Lung (tissue), 12 donors: ENCODE results near the gene GRIA1. TPM values are rescaled to one million over a fixed set of nuclear protein-coding genes. Genes with fewer than 3 reads are reported as not detected.

Source experiments
- ATAC-seq: fragments of 200-7000 bp; cut with Tn5 transposase; one replicate; pipeline ENCODE4 v1.9.1; 2020; ENCODE audit warnings: moderate number of reproducible peaks; ENCODE audit not compliant: insufficient read depth, low FRiP score
- DNase-seq, 3 donors: peaks; one replicate each; pipeline ENCODE4 v3.0.0-alpha.2; 2013 to 2017
- H3K27ac ChIP-seq, 2 donors: one replicate each; pipeline ENCODE4 v1.5.1; 2013; ENCODE audit warnings: mild to moderate bottlenecking in 2 of 2, moderate library complexity in 2 of 2, control low read depth in 1 of 2, inconsistent platforms in 1 of 2, low read depth in 1 of 2, low read length in 1 of 2
- H3K27me3 ChIP-seq, 3 donors: one replicate each; pipeline ENCODE4 v1.5.1; 2013; ENCODE audit warnings: low read length in 2 of 3; ENCODE audit not compliant: control insufficient read depth in 3 of 3, insufficient read depth in 3 of 3
- H3K36me3 ChIP-seq, 4 donors: one replicate each; pipeline ENCODE4 v1.5.1; 2013; ENCODE audit warnings: low read length in 4 of 4, mild to moderate bottlenecking in 1 of 4, moderate library complexity in 1 of 4; ENCODE audit not compliant: control insufficient read depth in 4 of 4, insufficient read depth in 4 of 4
- H3K4me1 ChIP-seq, 5 donors: one replicate each; pipeline ENCODE4 v1.5.1; 2013; ENCODE audit warnings: low read length in 5 of 5, mild to moderate bottlenecking in 2 of 5, moderate library complexity in 1 of 5; ENCODE audit not compliant: control insufficient read depth in 5 of 5, insufficient read depth in 5 of 5
- H3K4me3 ChIP-seq: one replicate; pipeline ENCODE4 v1.5.1; 2013; ENCODE audit warnings: mild to moderate bottlenecking, control low read depth, moderate library complexity
- H3K9ac ChIP-seq, 2 donors: one replicate each; pipeline ENCODE4 v1.5.1; 2013; ENCODE audit warnings: low read length in 2 of 2, control low read depth in 1 of 2; ENCODE audit not compliant: insufficient read depth in 1 of 2
- H3K9me3 ChIP-seq, 4 donors: one replicate each; pipeline ENCODE4 v1.5.1; 2013; ENCODE audit warnings: low read length in 3 of 4, mild to moderate bottlenecking in 1 of 4, moderate library complexity in 1 of 4; ENCODE audit not compliant: control insufficient read depth in 4 of 4, insufficient read depth in 3 of 4
- WGBS, 2 donors: extraction: QIAGEN DNeasy Blood & Tissue Kit; methylation state at CpG; one replicate each; pipeline ENCODE4 v1.1.7; 2013; 5-methylcytosine and 5-hydroxymethylcytosine counted together
- polyA plus RNA-seq, 2 donors: library from polyadenylated mRNA; stranded (reverse); fragments of 200-250 nt; gene quantifications; one replicate each; pipeline ENCODE4 v1.2.1, GENCODE V29; 2013
- total RNA-seq, 2 donors: library from RNA; depleted of rRNA in 1 of 2; stranded (reverse); fragments of >200 nt in 1 of 2; gene quantifications; one replicate each; pipeline ENCODE4 v1.2.1, GENCODE V29; 2014 to 2021
- TF ChIP-seq, protein P1 (sequence below): IDR thresholded peaks from 2 replicates; pipeline ENCODE4 v1.5.1; 2012; ENCODE audit warnings: mild to moderate bottlenecking; ENCODE audit errors: control extremely low read depth, extremely low read depth
- donor health status: control.
- donor health status: control.
- donor health status: Bipolar disorder and iron deficiency.
- donor health status: healthy.
- donor health status: DM: yes; HTN: yes; CAD: no.

GRIA1 gene
- total and polyA plus RNA-seq, 4 donors, result 1.1 to 12.5 (median 2.0) TPM

DNA sequence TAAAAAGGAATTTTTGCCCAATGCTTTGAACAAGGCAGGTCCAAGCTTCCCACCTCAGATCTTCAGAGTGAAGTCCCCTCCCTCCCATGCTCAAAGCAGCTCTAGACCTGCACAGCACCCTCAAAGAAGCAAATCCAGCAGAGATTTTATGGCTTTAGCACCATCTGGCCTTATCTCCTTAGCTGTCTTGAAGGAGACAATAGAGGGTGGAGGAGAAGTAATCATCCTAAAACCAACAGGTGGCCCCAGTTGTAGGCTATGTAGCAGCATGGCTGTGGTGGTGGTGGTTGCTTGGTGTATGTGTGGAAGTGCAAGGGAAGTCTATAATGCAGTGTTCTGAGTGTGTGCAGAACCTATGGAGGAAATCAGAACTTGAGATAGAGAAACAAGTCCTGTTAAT lies 140.1 kb downstream of the GRIA1 start:
- Histone ChIP-seq H3K9me3 (no peaks in the 10 kb centered on the region), H3K4me3 (no peak overlapping the region), H3K4me1 (peaks cover 0 to 15% (median 2%) of the 10 kb centered on the region in 5 donors), H3K9ac (no peak overlapping the region), H3K27ac (no peak overlapping the region), H3K36me3 (no peaks in the 10 kb centered on the region), H3K27me3 (no peaks in the 10 kb centered on the region)
- no peak for DNase-seq
- ATAC-seq, result no peak
- TF ChIP-seq, protein P1, sequence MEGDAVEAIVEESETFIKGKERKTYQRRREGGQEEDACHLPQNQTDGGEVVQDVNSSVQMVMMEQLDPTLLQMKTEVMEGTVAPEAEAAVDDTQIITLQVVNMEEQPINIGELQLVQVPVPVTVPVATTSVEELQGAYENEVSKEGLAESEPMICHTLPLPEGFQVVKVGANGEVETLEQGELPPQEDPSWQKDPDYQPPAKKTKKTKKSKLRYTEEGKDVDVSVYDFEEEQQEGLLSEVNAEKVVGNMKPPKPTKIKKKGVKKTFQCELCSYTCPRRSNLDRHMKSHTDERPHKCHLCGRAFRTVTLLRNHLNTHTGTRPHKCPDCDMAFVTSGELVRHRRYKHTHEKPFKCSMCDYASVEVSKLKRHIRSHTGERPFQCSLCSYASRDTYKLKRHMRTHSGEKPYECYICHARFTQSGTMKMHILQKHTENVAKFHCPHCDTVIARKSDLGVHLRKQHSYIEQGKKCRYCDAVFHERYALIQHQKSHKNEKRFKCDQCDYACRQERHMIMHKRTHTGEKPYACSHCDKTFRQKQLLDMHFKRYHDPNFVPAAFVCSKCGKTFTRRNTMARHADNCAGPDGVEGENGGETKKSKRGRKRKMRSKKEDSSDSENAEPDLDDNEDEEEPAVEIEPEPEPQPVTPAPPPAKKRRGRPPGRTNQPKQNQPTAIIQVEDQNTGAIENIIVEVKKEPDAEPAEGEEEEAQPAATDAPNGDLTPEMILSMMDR, result no peak

DNA sequence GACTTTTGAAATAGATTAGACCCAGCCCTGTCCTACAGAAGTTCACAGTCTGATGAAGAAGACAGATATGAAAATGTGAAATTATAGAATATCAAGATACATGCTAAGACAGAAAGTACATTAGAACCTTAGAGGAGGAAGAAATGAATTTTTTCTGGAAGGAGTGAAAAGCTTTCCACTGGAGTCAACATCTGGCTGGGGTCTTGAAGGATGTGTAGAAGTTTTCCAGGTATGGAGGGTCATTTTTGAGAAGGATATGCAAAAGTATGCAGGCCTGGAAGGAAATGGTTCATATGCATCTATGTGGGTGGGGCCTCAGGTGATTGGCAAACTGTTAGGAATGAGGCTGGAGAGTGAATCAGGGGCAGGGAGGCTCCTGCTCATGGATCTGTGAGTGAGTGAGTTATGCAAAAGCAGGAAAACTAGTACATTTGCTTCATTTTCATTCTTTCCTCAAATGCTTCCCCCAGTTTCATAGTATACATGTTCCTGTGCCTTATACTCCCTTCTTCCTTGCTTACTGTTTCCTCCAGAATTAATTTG lies 142.3 kb downstream of the GRIA1 start:
- Histone ChIP-seq H3K4me3 (no peak overlapping the region), H3K27ac (no peak overlapping the region), H3K9me3 (no peaks in the 10 kb centered on the region), H3K27me3 (no peaks in the 10 kb centered on the region), H3K9ac (no peak overlapping the region), H3K4me1 (peaks cover 0 to 7% (median 2%) of the 10 kb centered on the region in 5 donors), H3K36me3 (no peaks in the 10 kb centered on the region)
- TF ChIP-seq, protein P1, result no peak
- DNase-seq (no peak), ATAC-seq (no peak)

DNA sequence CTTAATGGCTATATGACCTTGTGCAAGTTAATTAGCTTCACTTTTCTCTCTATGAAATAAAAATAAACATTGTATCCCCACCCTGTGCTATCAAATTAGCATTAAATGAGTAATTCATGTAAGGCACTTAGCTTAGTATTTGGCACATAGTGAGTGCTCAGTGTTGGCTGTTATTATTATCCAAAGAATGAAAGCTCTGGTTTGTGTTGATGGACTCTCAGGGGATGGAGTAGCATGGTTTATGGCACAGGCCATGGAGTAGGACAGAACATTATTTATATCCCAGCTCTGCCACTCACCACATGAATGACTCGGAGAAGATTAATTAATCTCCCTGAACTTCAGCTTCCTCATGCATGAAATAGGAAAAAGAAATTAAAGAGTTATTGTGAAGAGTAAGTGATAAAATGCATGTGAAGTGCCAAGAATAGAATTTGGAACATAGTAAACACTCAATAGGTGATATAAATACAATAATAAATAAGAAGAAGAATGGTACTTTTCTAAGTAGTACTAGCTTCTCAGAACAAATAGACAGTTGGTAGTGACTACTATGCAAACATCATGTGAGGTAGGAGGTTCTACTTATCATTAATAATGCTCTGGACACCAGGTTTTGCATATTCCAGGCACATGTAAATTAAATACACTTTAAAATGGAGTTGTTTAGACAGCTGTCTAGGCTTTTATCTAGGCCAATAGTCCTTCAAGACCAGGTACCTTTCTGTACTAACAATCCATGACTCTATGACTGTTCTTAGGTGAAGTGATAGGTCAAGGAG lies 146.4 kb downstream of the GRIA1 start:
- H3K9me3 ChIP-seq, result no peaks in the 10 kb centered on the region
- no peaks in the 10 kb centered on the region for H3K36me3 ChIP-seq
- no peak overlapping the region for H3K4me3 ChIP-seq
- TF ChIP-seq, protein P1, result no peak
- no peaks in the 10 kb centered on the region for H3K27me3 ChIP-seq
- H3K9ac ChIP-seq, result no peak overlapping the region
- ATAC-seq (no peak), DNase-seq (no peak)
- 50% methylated on average over 1 of the region's 1 CpG for WGBS, 2 donors
- peaks cover 0 to 33% (median 6%) of the 10 kb centered on the region in 5 donors for H3K4me1 ChIP-seq
- H3K27ac ChIP-seq, result no peak overlapping the region

DNA sequence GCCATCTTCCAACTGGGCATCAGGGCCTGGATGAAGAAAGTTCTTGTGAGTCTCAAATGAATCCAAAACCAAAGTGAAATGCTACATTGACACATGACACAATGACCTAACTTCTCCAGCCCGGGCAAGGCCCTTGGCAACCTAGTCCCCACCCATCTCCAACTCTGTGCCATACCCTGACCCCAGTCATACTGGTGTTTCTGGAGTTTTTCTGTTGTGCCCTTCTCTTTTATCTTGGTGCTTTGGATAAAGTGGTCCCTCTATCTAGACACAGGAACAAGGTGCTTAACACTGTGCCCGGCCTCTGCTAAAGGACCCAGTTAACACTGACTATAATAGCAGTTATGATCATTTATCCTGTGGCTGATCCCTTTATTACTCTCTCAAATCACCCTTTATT lies 149.8 kb downstream of the GRIA1 start:
- DNase-seq, result no peak
- Histone ChIP-seq H3K4me3 (no peak overlapping the region), H3K9me3 (no peaks in the 10 kb centered on the region), H3K27me3 (no peaks in the 10 kb centered on the region), H3K36me3 (no peaks in the 10 kb centered on the region), H3K9ac (no peak overlapping the region), H3K4me1 (peaks cover 0 to 44% (median 8%) of the 10 kb centered on the region in 5 donors), H3K27ac (no peak overlapping the region)
- TF ChIP-seq, protein P1, result no peak
- no peak for ATAC-seq
- 78 to 81% methylated on average over 2 of the region's 2 CpGs for WGBS, 2 donors
